Right renal cortex interstitium (tissue), 3 donors: Measurements from ENCODE around the gene CDH13. TPM values are rescaled to one million over a fixed set of nuclear protein-coding genes. Genes with fewer than 3 reads are reported as not detected.
A peak's percentile ranks its signal among the peaks of the same experiment; 100 is the strongest.

Experiments
- DNase-seq, 3 donors: peaks; one replicate each; pipeline ENCODE4 v3.0.0-alpha.2; 2013; ENCODE audit warnings: low read depth in 3 of 3, low spot score in 2 of 3
- polyA plus RNA-seq, 3 donors: library from polyadenylated mRNA; unstranded; fragments of 120-200 nt; gene quantifications; one replicate each; pipeline ENCODE4 v1.2.1, GENCODE V29; 2013; ENCODE audit not compliant: insufficient read length in 3 of 3

Gene CDH13
- polyA plus RNA-seq, 3 donors, result 9.4 to 16.2 (median 14.7) TPM

DNA sequence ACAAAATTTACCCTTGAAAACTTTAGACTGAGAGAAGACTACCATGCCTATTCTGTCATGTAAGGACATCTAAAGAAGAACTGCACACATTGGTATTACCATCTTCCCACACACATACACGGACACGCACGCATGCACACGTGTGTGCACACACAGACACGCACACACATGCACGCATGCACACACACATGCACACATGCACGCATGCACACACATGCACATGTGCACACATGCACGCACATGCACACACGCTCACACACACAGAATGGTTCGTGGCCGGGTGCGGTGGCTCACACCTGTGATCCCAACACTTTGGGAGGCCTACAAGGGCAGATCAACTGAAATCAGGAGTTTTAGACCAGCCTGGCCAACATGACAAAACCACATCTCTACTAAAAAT is 884.1 kb downstream of the CDH13 start:
- DNase-seq, result no peak

GRCh38 chr16:83513008-83513755 is 886.4 kb downstream of the CDH13 start:
- DNase-seq, result no peak

- no peak for DNase-seq
Observed at GRCh38 chr16:83515395-83515794, 888.6 kb downstream of the CDH13 start.

- no peak for DNase-seq
Observed at GRCh38 chr16:83516931-83517330, 890.2 kb downstream of the CDH13 start.

GRCh38 chr16:83517398-83517797 is 890.6 kb downstream of the CDH13 start:
- DNase-seq, result no peak

- DNase-seq, result no peak
Observed at GRCh38 chr16:83520596-83520995, 893.8 kb downstream of the CDH13 start.

- DNase-seq, result no peak
Observed at GRCh38 chr16:83530293-83530692, 903.5 kb downstream of the CDH13 start.

DNA sequence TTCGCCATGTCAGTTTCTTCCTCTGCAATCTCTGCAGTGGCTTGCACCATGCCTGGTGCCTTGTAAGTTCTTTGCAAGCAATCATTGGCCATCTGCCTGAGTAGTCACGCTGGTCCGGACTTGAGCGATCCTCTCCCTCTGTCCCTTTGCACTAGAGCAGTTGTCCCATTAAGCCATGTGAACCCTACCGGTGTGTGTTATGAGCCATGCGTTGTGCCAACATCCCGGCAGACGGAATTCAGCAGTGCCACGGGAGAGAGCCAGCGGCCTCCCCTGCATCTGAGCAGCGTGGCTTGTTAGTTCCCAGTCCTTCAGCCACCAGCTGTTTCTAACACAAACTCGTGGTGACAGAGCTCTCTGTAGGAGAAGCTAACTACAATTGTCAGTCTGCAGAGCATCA is 905.9 kb downstream of the CDH13 start:
- DNase-seq, result no peak

GRCh38 chr16:83533193-83533592 is 906.4 kb downstream of the CDH13 start:
- DNase-seq, result no peak

DNA sequence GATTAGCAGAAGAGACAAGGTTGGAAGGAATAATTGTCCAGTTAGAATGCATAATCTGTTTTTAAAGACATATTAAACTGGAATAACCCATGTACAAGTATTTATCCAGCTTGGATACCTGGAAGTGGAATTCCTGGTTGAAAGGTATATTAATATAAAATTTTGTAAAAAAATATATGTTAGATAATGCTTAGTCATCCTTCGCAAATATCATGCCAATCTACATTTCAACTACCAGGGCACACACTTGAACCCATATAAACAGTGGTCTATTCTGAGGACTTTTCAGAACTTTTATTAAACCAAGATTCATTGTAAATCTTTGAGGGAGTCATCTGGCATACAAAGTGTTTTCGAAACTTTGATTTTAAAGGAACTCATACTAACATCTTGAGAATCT is 911.9 kb downstream of the CDH13 start:
- DNase-seq, result no peak

GRCh38 chr16:83539736-83540490 is 913.1 kb downstream of the CDH13 start:
- no peak for DNase-seq

- DNase-seq, result no peak
Observed at GRCh38 chr16:83541231-83541630, 914.5 kb downstream of the CDH13 start.

GRCh38 chr16:83542491-83542890 is 915.7 kb downstream of the CDH13 start:
- no peak for DNase-seq

DNA sequence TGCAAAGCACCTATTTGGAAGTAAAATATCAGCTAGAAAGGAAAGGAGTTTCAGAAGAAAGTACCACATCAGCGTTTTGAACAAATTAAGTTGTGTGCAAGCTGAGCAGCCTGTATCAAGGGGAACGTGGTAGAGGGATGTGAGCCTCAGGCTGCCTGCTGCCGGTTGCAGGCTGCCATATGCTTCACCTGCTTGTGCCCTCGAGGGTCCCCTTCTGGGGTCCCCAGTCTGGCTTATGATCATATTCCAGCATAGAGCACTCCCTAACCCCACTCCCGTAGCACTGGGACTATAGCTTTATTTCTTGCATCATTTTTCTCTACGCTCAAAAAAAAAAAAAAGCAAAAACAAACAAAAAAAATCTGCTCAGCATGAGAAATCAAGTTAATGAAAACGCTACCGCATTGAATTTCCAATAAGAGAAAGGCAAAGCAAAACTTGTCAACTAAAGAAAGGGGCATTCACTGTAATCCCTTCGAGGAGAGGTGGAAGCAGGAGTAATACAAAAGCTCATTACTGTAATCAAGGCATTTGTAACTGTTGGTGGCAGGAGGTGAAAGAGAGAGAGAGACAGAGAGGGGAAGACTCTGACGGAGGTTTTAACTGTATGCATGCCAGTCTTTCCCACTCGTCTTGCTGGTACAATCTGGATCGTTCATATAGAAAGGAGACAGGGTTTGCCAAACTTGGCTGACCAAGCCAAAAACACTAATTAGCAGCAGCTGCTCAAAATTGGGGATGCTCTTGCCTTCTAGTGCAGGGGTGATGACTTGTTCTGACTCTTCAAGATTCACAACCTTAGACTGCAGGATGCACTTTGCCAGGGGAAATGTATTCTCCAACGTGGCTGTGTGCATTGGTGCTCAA is 922.8 kb downstream of the CDH13 start:
- DNase-seq, result no peak

- no peak for DNase-seq
Observed at GRCh38 chr16:83550183-83550569, 923.4 kb downstream of the CDH13 start.

GRCh38 chr16:83552228-83552627 is 925.5 kb downstream of the CDH13 start:
- no peak for DNase-seq

DNA sequence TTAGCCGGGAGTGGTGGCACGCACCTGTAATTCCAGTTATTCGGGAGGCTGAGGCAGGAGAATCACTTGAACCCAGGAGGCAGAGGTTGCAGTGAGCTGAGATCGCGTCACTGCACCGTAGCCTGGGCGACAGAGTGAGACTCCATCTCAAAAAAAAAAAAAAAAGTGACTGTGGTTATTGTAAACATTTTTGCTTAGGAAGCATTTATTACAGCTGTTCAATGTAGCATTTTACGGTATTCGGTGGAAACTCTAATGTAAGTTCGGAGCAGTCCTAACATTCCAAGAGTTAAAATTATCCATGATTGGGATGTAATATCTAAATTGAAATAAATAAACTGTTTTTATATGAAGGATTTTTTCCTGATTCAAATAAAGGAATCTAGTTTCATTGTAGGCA is 926.2 kb downstream of the CDH13 start:
- no peak for DNase-seq

- DNase-seq, result no peak
Observed at GRCh38 chr16:83554096-83554495, 927.3 kb downstream of the CDH13 start.

DNA sequence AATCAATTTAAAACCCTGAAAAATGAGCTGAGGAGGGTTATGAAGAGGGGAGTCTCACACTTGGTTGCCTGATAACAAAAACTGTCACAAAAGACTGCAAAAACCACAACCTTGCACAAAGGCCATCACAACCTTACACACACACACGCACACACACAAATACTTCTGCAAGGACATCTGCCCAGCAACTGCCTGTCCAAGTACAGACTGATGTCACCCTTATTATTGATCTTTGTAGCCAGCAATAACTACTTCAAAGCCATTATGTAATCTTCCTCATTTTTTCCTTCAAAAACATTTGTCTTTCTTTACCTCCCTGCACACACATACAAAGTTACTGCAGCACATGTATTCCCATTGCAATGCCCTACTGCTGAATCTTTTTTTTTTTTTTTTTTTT is 927.8 kb downstream of the CDH13 start:
- DNase-seq, result no peak

DNA sequence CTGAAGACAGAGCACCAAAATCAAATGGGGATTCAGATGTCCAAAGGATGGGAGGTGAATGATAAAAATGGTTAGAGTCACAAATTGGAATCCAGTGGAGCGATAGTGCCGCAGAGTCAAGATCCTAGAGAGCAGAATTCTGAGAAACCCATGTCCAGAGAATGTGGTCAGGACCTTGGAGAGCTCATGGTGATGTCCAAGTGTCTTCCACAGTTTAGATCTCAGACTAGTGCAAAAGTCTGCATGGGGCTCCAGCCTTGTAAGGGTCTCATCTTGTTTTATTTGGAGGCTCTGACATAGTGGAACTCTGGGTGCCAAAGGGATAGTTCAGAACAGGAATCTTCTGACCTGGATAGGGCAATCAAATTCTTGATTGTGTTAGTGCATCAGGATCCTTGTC is 935.1 kb downstream of the CDH13 start:
- peak; percentile 16 to 33 (median 29) for DNase-seq

- DNase-seq, result no peak
Observed at GRCh38 chr16:83568345-83568744, 941.6 kb downstream of the CDH13 start.
